GM18498 (cell line): ENCODE measurements around the gene GAP43.
"Not testable (repeated sequence)": the region's sequence is repeated elsewhere in the genome, so short reads cannot be mapped to it uniquely, and the experiment has no call there.

Experiments
- ATAC-seq: cut with Tn5 transposase; IDR thresholded peaks from one replicate; pipeline ENCODE4 v1.9.1; 2021; ENCODE audit warnings: mild to moderate bottlenecking, moderate library complexity; ENCODE audit not compliant: unreplicated experiment

The GAP43 gene

GRCh38 chr3:115752978-115753377 lies 129.7 kb downstream of the GAP43 start:
- ATAC-seq, result not testable (repeated sequence)

DNA sequence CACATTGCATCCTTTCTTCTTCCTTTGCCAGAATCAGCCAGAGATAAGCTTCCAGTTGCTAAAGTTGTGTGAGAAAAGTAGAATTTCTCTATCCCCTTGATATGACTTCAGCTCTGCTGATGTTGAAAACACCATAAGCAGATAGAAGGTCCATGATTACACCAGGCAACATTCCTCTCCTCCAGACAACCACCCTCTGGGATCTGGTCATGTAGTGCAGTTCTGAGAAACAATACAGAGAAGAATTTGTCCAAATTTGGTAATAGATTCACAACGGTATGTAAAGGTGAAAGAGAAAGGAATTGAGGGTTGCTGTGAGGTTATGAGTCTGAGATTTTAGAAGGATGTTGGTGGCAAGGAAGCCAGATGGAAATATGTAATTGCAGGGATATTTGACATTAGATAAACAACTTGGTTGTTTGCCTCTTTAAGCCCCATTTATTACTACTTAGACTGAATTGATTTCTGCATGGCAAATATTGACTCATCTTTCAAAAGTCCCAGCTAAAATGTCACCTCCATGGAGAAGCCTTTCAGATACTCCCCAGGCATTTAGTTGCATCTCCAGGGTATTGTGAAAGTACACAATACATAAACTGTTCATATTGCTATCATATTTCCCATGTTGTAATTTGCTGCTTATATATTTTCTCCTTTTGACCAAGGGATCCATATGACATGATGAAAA lies 134.9 kb downstream of the GAP43 start:
- ATAC-seq, result no peak

DNA sequence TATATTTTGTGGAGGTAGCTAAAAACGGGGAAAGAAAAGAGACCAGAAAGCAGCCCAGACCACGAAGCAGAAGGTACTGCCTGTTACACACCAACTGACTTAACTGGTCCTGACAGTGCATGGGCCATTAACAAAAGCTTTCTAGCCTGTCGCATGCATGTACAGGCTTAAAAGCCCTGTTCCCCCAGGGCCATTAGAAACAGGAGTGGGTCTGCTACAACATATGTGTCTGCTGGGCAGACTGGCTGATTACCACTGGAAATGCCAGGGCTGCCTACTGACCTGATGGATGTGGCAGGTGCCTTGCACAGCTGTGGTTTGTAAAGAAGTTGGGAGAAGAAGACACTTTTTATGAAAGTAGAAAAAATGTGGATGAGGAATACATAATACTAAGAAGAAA lies 137.4 kb downstream of the GAP43 start:
- ATAC-seq, result no peak

DNA sequence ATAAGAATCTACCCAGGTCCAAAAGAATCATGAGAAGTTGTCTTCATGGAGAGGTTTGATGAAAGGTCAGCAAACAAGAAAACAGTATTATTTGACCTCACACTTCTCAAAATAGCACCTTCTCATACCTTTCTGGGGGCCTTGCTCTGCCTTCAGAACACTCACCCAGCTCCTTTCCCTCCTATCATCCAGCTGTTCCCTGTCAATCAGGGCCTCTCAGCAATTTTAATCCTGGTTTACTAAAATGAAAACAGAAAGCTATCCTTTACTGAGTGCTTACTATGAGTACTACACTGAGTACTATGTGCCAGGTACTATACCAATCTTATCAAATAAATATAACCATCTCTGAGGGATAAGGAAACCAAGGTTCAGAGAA lies 138.6 kb downstream of the GAP43 start:
- ATAC-seq, result no peak

DNA sequence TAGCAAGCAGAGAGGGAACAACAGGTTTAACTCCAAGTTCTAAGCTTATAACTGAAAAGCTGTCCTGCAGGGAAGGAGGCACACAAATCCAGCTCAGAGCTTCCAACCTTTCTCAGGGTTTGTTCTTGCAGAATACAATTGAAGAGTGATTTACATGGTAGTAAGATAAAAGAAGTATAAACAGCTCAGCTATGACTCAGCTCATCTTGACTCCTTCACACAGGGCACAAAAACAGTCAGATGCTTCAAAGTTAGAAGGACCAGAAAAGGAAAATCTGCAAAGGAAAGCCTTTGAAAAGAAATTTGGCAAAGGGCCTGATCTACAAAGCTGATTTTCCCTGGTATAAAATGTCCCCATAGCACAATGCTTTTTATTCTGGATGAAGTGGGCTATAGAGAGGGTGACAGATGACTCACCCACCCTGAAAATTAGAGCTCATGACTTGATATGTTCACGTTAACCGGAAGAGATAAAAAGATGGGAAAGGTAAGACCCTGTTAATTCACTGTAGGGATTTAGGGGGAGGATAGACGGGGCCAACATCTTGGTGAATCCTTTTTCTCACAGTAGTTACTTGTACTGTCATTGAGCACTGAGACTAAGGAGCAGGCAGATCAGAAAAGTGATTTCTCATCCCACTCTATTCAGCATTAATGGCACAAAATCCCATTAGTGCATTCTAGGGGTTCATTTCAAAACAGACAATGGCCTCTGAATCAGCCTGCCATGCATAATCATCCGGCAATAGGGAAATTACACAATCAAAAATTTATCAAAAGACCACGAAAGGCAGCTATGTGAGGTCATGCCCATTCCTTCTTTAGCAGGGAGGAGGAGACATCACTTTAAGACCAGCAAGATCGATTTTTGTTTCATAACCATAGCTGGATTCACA lies 143.5 kb downstream of the GAP43 start:
- ATAC-seq, result no peak

DNA sequence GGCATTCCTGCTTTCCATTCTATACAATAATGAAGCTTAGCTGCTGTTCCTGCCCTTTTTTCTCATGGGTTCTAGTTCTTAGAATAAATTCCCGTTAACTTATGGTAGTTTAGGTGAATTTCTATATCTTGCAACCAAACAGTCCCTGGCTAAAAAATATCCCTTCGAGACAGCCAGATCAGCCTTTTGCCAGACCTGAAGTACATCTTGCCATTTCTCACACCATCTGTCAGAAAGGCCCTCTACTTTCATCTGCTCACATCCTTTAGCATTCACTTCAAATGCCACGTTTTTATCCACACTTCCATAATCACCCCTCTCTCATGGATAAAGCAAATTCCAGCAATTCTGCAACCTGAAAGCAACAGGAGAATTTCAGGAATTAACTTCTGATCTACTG lies 145.4 kb downstream of the GAP43 start:
- no peak for ATAC-seq
